Inferior parietal cortex (tissue), 1 donor: ENCODE measurements around the gene IQCC.
A peak's percentile ranks its signal among the peaks of the same experiment; 100 is the strongest.
"Not testable (repeated sequence)": the region's sequence is repeated elsewhere in the genome, so short reads cannot be mapped to it uniquely, and the experiment has no call there.

Experiments
- DNase-seq: peaks from one replicate; pipeline ENCODE4 v3.0.0-alpha.2; 2016; ENCODE audit errors: extremely low spot score

IQCC gene

GRCh38 chr1:32205401-32206370, at the start of gene IQCC:
Gene IQCC, plus strand, starts transcription at chr1:32205671. Its CDS starts 11 bp downstream, at chr1:32205682.
- DNase-seq, result peak; percentile 90

DNA sequence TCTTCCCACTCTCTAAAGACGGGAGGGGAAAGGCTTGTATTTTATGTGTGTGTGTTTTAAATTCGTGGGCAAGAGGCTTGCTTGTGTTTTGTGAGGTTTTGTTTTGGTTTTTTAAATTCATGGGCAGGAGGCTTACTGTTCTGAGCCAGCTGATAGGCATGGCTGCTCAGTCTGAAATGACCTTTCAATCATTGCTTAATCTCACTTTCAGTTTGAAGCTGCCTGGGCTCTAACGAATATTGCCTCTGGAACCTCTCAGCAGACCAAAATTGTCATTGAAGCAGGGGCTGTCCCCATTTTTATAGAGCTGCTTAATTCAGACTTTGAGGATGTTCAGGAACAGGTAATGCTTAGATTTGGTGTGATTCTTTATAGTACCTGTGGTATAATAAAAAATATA, 46.3 kb upstream of the IQCC start:
- DNase-seq, result no peak

DNA sequence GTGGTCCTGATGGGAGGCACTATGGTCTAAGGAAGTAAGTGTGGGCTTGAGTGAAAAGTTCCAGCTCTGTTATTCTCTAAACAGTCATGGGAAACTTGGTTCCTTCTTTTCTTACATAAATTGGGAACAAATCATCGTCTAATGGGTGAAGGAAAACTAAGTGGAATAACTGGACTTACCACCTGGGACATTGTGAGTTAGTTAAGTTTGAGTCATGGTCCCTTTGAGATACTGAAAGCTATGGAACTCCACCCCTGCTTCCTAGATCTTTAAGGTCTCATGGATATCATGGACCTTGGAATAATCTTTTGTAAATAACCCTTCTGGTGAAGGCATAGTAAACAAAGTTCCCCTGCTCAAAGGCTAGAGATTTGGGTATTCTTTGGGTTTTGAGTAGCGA, 42.1 kb upstream of the IQCC start:
- DNase-seq, result no peak

DNA sequence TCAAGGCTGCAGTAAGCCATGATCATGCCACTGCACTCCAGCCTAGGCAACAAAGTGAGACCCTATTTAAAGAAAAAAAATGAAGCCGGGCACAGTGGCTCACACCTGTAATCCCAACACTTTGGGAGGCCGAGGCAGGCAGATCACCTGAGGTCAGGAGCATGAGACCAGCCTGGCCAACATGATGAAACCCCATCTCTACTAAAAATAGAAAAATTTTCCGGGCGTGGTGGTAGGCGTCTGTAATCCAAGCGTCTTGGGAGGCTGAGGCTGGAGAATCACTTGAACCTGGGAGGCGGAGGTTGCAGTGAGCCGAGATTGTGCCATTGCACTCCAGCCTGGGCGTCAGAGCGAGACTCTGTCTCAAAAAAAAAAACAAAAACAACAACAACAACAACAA, 39.8 kb upstream of the IQCC start:
- DNase-seq, result not testable (repeated sequence)

DNA sequence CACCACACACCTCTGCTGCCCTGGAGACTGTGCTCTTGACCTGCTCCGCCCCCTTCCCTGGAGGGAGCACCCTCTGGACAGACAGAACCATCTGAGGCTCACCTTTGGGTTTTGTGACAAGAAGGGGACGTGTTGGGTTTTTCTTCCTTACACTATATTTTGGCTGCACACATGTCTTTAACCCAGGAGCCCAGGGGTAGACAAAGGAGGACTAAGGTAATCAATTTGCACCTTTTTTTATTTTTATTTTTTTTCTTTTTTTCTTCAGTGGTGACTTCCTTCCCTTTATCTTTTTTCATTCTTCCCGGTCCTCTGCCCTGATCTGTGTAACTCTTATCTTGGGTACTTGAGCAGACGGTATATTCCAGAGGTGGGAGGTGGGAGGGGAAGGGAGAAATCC, 34.5 kb upstream of the IQCC start:
- no peak for DNase-seq

- no peak for DNase-seq
Measured at GRCh38 chr1:32172621-32173245, 32.7 kb upstream of the IQCC start.

GRCh38 chr1:32178380-32179192, 26.9 kb upstream of the IQCC start:
- no peak for DNase-seq

GRCh38 chr1:32179193-32179442, 26.4 kb upstream of the IQCC start:
- DNase-seq, result no peak

DNA sequence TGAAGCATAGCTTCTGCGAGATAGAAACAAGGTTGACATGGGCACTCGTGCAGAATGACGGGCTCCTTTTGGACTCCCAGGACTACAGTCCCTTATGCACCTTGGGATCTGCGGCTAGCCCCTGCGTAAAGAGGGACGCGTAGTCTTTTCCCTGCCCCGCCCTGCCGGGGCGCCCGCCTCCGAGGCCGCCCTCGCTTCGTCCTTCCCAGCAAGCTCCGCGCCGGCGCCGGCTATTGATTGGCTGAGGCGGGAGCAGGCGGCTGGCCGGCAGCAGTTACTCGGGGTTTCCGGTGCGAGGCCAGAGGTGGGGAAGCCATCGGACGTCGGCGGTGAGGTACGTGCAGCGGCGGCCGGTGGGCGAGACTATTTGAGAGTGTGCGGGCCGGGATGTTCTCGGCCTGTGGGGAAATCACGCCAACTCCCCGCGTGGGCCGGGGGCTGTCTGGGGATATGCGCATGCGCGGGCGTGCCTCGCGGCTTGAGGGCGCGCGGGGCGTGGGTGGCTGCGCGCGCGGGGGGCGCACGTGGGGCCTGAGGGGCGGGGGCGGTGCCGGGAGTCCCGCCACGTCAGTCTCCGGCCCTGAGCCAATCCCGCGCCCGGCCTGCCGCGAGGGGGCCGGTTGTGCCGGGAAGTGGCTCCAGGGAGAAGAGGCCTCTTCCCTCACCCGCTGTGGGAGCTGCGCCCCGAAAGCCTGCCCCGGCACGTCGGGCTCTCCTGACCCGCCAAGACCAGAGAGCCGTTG, 25.9 kb upstream of the IQCC start, which contains the start of gene TXLNA:
TXLNA (plus strand) TSS at position 233 of the 743 bp plus-strand sequence. CDS start 671 bp downstream, outside the sequence.
- DNase-seq, result peak; percentile 92

- no peak for DNase-seq
Measured at GRCh38 chr1:32180186-32181060, 25.0 kb upstream of the IQCC start.

DNA sequence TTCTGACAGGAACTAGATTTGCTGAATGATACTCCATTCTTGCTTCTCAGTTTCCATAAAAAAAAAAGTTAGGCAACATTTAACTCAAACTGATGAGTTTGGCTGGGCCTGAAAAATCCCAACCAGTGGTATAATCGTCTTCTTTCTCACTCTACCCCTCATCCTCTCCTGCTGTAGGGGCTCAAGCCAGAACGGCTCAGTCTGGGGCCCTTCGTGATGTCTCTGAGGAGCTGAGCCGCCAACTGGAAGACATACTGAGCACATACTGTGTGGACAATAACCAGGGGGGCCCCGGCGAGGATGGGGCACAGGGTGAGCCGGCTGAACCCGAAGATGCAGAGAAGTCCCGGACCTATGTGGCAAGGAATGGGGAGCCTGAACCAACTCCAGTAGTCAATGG, 24.4 kb upstream of the IQCC start:
- DNase-seq, result no peak

DNA sequence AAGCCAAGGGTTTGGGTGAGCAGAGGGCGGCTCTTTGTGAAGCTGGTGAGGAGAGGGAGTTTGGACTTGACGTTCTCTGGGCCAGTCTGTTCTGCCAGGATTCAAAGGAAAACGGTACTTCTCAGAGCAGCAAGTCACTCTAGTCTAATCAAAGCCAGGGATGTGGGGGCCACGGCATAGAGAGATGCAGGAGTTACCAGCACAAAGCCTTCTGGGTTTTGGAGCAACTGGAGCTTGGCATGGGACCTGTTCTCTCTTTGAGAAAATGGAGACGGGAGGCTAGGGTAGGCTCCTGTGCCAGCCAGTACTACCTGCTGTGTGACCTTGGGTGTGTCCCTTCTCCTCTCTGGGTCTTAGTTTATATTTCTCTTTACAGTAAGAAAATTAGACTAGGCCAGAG, 23.9 kb upstream of the IQCC start:
- no peak for DNase-seq

GRCh38 chr1:32182060-32182459, 23.4 kb upstream of the IQCC start:
- DNase-seq, result no peak

- no peak for DNase-seq
Measured at GRCh38 chr1:32184650-32185049, 20.8 kb upstream of the IQCC start.

- no peak for DNase-seq
Measured at GRCh38 chr1:32186077-32186476, 19.4 kb upstream of the IQCC start.

- no peak for DNase-seq
Measured at GRCh38 chr1:32186491-32186890, 19.0 kb upstream of the IQCC start.

DNA sequence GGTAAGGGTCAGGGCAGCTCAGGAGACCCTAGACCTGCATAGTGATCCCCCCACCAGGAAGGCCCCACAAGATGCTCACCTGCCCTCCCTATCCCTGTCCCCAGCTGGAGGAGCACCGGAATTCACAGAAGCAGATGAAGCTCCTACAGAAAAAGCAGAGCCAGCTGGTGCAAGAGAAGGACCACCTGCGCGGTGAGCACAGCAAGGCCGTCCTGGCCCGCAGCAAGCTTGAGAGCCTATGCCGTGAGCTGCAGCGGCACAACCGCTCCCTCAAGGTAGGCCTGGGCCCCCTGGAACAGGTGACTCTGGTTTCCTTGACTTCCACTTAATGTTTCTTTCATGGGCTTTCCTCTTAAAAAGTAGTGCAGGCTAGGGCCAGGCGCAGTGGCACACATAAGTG, 17.6 kb upstream of the IQCC start:
- DNase-seq, result no peak

- no peak for DNase-seq
Measured at GRCh38 chr1:32192220-32192948, 13.1 kb upstream of the IQCC start.

GRCh38 chr1:32194984-32195383, 10.5 kb upstream of the IQCC start:
- no peak for DNase-seq

- DNase-seq, result no peak
Measured at GRCh38 chr1:32195531-32195930, 9.9 kb upstream of the IQCC start.
